Stimulated activated naive CD8-positive, alpha-beta T cell treated with anti-CD3 and anti-CD28 coated beads, Interleukin-15, amount 100 ng/mL, for 72 hours (primary cell): Measurements from ENCODE around the gene CA4.
"Not testable (repeated sequence)": the region's sequence is repeated elsewhere in the genome, so short reads cannot be mapped to it uniquely, and the experiment has no call there.

Source experiments
- ATAC-seq: fragments of 150-1000 bp; cut with Tn5 transposase; 2 replicates; pipeline ENCODE4 v1.10.0; 2021; ENCODE audit warnings: mild to moderate bottlenecking, moderate library complexity
- DNase-seq, 2 donors: peaks; one replicate each; pipeline ENCODE4 v3.0.0; 2021 to 2022
- H3K27ac Mint-ChIP-seq, 2 donors: one replicate each; pipeline ENCODE4 v1.8.0; 2022; ENCODE audit warnings: mild to moderate bottlenecking in 2 of 2, mixed read lengths in 2 of 2, moderate library complexity in 2 of 2
- H3K27me3 Mint-ChIP-seq: one replicate; pipeline ENCODE4 v1.8.0; 2022; ENCODE audit warnings: mixed read lengths
- H3K4me1 Mint-ChIP-seq: one replicate; pipeline ENCODE4 v1.8.0; 2022; ENCODE audit warnings: mild to moderate bottlenecking, mixed read lengths
- H3K4me3 Mint-ChIP-seq, 2 donors: one replicate each; pipeline ENCODE4 v1.8.0; 2022; ENCODE audit warnings: mild to moderate bottlenecking in 2 of 2, mixed read lengths in 2 of 2, moderate library complexity in 1 of 2
- H3K9me3 Mint-ChIP-seq, 2 donors: one replicate each; pipeline ENCODE4 v1.8.0; 2022; ENCODE audit warnings: mixed read lengths in 2 of 2

CA4 gene

DNA sequence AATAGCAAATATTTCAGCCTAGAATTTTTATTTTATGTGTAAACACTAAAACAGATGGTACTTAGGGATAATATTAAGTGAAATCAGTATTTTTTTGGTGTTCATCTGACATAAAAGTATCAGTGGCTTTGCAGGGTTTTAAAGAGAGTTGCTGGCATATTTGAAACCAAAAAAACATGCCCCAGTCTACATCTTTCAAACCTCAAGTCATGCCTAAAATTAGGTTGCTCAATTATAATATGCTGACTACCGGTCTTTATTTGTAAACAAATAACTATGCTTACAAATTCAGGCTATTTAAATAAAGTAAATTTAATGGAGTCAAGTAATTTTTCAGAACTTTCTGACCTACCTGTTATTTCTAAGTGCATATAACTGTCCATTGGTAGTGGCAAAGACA lies 58.5 kb downstream of the CA4 start:
- not testable (repeated sequence) for H3K4me3 Mint-ChIP-seq, DNase-seq, H3K27me3 Mint-ChIP-seq, ATAC-seq, H3K4me1 Mint-ChIP-seq, H3K27ac Mint-ChIP-seq, H3K9me3 Mint-ChIP-seq
